8988T (cell line): ENCODE data around the gene SLC39A8.
"Not testable (repeated sequence)": the region's sequence is repeated elsewhere in the genome, so short reads cannot be mapped to it uniquely, and the experiment has no call there.

Source experiments
- DNase-seq: peaks from one replicate; pipeline ENCODE4 v3.0.0; 2011

The SLC39A8 gene

DNA sequence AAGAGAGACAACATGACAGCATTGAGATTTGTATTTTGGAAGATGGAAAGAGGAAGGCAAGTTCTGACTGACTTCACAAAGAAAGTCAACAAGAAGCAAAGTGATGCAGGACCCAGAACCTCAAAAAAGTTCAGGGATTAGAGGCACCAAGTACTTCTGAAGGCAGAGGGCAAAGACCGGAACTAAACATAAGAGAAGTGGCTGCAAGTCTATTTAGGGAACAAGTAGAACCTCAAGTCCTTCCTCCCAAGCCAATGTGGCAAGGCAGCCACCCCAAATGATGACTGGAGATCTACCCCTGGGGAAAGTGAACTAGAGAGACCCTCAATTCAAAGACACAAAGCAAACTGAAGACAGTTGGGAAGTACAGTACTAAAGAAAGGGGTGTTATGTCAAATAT, 46.6 kb downstream of the SLC39A8 start:
- DNase-seq: no peak

DNA sequence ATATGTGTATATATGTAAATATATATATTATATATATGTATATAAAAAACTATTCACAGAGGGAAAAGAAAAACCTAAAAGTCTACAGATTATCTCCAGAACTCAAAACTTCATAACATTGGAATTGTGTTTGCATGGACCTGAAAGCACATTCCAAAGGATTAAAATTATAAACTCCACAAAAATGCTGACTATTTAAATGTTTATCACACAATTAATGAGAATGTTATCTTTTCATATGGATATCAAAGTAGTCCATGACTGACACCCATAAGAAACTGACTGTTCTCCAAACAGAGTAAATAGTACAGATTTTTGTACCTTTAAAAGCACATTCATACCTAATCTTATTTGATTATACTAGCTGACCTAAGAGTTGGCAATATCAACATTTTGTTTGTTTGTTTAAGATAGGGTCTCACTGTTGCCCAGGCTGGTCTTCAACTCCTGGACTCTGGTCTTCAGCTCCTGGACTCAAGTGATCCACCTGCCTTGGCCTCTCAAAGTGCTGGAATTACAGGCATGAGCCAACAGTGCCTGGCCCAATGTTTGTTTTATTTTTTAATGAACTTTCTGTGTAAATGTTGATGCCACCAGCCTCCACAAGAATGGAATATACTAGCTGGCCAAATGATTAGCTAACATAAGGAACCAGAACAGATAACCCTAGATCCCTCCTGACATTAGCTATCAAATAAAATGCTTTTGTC, 50.0 kb downstream of the SLC39A8 start:
- no peak for DNase-seq

DNA sequence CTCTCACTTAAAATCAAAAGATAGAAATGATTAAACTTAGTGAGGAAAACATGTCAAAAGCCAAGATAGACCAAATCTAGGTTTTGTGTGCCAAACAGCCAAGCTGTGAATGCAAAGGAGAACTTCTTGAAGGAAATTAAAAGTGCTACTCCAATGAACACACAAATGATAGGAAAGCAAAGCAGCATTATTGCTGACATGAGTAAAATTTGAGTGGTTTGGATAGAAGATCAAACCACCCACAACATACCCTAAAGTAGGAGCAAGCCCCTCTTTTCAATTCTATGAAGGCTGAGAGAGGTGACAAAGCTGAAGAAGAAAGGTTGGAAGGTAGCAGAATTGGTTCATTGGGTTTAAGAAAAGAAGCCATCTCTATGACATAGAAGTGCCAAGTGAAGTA, 56.8 kb downstream of the SLC39A8 start:
- no peak for DNase-seq

DNA sequence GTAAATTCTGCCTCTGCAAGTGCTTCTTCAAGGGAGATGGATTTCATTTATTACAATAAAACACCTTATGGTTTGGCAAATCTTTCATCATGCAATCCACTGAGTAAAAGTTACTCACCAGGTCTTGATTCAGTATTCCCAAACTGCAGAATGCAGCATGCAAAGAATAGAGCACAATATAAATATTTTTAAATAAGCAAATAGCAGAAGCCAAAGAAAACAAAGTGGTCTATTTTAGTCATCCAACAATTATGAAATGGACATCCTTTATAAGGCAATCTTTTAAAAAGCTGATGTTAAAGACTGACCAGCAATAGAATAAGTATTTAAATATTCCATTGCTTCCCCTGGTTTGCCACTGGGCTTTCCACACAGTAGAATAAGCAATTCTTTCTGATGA, 59.5 kb downstream of the SLC39A8 start:
- no peak for DNase-seq

DNA sequence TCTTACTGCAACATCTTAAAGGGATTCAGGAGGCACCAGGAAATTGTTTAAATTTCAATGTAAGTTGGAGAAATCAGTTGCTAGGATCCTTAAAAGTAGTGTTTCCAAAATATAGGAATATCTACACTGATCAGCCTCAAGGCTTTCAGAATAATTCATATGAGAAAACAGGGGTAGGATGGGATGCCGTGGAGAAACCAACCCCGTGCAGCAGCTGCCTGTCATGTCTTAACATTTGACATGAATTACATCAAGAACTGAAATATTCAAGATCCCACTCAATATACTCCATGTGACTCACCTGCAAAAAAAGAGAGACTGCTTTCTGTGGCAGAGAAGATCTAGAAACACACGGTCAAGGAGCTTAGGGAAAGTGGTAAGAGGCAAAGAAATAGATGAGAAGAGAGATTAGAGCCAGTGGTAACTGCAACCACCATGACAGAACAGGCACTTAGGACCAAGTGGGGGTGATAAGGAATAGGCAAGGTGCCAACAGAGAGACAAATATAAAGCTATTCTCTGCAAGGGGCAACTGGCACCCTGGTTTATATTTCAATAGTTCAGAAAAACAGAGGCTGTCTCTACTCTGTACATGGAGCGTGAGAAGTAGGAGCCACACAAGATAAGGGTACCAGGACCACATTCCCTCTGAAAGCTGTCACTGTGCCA, 64.0 kb downstream of the SLC39A8 start:
- no peak for DNase-seq

DNA sequence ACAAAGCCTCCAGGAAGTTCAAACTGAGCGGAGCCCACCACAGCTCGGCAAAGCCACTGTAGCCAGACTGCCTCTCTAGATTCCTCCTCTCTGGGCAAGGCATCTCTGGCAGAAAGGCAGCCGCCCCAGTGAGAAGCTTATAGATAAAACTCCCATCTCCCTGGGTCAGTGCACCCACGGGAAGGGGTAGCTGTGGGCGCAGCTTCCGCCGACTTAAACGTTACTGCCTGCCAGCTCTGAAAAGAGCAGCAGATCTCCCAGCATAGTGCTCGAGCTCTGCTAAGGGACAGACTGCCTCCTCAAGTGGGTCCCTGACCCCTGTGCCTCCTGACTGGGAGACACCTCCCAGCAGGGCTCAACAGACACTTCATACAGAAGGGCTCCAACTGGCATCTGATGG, 72.0 kb downstream of the SLC39A8 start:
- DNase-seq: not testable (repeated sequence)

DNA sequence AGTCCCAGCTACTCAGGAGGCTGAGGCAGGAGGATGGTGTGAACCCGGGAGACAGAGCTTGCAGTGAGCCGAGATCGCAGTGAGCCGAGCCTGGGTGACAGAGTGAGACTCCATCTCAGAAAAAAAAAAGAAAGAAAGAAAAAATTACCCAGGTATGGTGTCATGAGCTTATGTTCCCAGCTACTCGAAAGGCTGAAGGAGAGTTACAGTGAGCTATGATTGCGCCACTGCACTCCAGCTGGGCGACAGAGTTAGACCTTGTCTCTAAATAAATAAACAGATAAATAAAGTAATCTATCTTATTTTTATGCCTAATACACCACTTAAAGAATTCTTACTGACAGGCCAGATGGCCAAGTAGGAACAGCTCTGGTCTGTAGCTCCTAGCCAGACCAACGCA, 73.0 kb downstream of the SLC39A8 start:
- DNase-seq: no peak

DNA sequence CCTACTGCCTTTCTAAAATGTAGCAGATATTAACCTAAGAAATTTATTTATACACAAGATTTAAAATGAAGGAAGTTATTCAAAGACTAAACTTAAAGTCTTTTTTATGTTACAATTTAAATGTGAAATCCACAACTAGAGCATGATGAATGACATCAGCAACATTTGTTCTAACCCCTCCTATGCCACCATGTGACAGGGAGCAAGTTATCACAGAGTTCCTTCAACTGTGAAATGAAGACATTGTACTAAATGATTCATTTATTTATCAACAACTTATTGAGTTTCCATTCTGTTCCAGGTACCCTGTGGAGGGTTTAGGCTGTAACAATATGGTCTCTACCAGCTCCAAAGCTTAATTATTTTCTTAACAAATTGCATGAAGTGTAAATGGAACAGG, 76.9 kb downstream of the SLC39A8 start:
- DNase-seq: no peak

DNA sequence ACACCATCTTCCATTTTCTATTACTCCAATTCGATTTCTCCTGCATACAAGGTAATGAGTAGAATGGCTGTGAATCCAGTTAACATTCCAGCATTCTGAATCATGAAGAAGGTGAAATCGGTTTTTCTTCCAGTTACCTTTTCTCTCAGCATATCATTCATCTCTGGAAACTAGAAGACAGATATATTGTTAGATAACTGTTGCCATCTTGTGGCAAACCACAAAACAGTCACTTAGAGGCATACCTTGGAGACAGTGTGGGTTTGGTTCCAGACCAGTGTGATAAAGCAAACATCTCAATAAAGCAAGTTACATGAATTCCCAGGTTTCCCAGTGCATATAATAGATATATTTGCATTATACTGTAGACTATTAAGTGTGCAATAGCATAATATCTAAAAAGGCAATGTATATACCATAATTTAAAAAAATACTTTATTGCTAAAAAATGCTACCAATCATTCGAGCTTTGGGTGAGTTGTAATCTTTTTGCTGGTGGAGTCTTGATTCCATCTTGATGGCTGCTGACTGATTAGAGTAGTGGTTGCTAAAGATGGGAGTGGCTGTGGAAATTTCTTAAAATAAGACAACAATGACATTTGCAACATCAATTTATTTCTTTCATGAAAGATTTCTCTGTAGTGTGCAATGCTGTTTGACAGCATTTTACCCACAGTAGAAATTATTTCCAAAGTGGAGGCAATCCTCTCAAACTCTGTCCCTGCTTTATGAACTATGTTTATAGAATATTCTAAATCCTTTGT, 82.1 kb downstream of the SLC39A8 start:
- DNase-seq: no peak

DNA sequence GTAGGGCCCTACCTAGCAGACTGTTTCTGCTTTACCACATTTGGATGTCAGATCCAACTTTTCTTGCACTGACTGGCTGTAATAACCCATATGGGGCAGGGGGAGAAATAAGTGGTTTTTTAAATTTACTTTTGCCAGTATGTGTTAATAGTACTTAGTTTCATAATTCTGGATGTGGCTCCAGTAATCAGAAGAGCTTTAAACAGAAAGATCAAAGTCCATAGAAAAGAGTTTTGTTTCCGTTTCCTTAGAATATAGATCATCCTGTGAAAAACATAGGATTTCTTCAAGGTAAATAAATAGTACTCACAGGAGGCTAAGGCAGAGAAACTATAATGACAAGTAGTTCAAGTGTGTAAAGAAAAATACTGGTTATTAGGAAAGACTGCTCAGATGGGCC, 85.6 kb downstream of the SLC39A8 start:
- no peak for DNase-seq

DNA sequence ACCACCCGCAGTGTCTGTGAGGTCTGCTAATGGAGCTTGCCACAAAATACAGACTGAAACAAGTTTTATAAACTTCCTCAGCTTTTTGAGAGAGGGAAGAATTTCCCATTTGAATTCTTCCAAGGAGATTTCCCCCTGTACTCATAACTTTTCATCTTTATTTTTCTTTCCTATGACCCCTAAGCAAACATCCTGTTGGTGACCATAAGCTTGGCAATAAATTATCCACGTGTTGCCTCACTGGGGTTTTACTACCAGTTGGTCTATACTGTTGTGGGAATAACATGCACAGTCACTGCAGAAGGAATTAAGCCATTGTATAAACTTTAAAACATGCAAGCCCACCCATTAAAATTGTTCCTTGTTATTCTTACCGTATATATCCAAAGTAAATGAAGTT, 86.2 kb downstream of the SLC39A8 start:
- DNase-seq: no peak

DNA sequence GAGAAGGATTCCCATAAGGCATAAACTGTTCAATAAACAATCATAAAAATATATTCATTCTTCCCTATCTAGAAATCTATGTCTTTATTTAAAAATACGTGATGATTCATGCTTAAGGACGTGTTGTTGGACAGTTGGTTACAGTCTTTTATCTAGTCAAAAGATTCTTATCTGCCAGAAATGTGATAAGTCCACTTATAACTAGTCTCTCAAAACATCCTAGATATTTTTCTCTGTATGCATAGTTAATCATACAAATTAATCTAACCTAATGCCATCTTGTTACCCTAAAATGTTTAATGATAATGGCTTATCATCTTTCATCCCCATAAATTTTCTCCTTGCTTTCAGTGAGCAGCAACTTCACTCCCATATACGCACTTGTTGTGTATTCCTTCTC, 89.0 kb downstream of the SLC39A8 start:
- DNase-seq: no peak

DNA sequence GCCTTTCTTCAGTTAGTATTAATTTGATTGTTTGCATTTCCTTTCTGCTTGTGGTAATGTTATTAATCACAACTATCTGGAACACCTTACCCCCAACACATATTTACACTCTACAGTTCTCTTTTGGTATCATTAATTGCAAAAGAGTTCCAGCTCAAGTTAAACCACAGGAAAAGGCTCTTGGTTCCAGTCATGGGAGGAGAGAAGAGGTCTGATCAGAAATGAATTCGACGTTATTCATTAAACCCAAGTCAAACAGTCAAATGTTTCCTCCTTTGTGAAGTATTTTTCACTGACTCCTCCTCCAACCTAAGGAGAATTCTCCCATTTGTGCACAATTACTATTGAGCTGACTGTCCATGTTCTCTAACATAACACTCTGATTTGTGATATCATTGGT, 91.4 kb downstream of the SLC39A8 start:
- no peak for DNase-seq

DNA sequence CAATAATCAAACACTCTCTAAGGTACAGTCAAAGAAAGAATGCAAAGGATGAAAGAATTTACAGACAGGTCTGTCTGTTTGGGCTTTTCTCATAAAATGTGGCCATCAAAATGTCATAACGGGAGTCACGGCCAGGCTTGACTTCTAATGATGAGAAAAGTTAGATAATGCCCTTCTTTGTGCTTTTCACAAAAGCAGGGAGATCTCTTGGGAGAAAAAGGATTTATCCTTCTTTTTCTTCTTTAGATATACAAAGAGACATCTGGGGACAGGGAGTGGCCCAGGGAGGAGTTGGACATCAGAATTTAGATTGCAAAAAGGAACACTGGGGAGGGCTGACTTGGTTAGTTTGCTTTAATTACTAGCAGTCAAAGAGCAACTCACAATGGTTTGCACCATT, 93.1 kb downstream of the SLC39A8 start:
- no peak for DNase-seq

DNA sequence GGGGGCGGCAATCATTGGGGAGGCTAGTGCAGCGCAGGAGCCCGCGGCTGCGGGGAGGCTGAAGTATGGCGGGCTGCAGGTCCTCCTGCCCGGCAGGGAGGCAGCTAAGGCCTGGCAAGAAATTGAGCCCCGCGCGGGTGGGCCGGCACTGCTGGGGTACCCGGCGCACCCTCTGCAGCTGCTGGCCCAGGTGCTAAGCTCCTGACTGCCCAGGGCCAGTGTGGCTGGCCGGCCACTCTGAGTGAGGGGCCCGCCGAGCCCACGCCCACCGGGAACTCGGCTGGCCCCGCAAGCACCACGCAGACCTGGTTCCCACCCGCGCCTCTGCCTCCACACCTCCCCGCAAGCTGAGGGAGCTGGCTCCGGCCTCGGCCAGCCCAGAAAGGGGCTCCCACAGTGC, 94.9 kb downstream of the SLC39A8 start:
- DNase-seq: no peak

DNA sequence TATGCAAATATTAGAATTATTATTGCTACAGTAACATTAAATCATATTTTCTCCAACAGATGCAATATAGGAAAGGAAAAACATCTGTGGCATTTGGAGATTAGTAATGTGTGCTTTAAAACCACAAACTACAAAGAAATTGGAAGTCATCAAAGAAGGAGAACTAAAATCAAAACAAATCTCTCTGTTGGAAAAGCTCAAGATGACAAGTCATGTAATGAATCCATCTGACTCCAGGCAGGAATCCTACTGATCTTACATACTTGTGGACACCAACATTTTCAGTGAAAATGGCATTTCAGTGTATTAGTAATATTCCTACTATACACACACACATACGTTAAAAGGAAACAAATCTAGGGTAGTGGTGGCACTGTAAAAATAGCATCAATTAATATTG, 98.2 kb downstream of the SLC39A8 start:
- DNase-seq: no peak

DNA sequence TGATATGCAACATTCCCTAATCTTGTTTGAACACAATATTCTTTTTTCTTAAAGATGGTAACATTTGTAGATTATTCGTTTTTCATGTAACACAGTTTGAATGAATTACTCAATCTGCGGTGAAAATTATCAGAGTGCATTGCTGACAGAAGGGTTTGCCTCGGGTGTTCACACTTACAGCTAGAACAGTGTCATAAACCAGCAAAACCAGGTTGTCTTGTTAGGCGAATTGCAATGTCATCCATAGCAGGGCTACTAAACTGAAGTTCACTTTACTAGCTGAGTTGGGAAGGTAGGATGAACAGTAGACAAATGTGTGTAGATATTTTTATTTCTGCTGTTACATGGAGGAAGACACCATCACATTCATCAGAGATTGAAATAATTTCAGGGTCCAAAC, 98.9 kb downstream of the SLC39A8 start:
- DNase-seq: no peak

DNA sequence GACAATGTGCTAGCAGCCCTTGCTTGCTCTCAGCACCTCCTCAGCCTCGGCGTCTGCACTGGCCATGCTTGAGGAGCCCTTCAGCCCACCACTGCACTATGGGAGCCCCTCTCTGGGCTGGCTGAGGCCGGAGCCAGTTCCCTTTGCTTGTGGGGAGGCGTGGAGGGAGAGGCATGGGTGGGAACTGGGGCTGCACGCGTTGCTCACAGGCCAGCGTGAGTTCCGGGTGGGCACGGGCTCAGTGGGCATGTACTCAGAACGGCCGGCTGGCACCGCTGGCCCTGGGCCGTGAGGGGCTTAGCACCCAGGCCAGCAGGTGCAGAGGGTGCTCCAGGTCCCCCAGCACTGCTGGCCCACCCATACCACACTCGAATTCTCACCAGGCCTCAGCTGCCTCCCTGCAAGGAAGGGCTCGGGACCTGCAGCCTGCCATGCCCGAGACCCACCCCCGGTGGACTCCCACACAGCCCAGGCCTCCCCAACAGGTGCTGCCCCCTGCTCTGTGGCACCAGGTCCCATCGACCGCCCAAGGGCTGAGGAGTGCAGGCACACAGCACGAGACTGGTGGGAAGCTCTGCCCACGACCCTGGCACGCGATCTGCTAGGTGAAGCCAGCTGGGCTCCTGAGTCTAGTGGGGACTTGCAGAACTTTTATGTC, 100.3 kb downstream of the SLC39A8 start:
- no peak for DNase-seq

DNA sequence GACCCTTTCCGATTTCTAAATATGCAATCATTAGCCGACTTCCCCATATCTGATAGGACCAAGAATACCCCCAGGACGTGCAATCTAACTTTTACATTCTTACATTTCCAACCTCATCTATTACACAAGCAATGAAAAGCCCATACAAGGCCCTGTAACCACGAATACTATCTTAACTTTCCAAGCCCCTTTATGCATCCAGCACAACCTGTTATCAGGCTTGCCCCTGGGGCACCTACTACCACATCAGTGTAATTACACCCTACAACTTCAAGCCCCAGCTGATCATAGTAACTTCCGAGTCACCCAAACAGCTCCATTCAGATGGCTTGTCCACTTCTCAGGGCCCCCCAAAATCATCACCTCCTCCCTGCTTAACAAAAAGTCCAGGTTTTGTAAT, 102.0 kb downstream of the SLC39A8 start:
- DNase-seq: not testable (repeated sequence)

DNA sequence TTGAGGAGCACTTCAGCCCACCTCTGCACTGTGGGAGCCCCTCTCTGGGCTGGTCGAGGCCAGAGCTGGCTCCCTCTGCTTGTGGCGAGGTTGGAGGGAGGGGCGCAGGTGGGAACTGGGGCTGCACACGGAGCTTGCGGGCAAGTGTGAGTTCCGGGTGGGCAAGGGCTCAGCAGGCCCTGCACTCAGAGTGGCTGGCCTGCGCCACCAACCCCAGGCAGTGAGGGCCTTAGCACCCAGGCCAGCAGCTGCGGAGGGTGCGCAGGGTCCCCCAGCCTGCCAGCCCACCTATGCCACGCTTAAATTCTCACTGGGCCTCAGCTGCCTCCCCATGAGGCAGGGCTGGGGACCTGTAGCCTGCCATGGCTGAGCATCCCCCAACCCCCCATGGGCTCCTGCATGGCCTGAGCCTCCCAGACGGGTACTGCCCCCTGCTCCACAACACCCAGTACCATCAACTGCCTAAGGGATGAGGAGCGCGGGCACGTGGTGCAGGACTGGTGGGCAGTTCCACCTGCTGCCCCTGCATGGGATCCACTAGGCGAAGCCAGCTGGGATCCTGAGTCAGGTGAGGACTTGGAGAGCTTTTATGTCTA, 110.9 kb downstream of the SLC39A8 start:
- no peak for DNase-seq

DNA sequence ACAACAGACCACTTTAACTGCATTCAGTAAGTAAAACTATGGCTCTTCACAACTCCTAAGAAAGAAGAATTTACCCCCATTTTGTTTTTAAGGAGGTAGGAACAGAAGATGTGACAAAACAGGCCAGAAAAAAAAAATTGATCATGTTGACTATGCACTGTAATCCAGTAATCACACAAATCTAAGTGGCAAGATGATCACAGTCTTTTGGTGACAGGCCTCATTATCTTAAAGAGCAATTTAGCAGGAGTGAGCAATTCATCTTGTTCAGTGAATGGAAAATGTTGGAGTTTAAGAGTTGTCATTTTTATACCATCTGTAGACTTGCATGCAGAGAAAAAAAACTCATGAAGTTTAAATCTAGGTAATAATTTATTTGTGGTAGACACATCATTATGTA, 115.1 kb downstream of the SLC39A8 start:
- no peak for DNase-seq

DNA sequence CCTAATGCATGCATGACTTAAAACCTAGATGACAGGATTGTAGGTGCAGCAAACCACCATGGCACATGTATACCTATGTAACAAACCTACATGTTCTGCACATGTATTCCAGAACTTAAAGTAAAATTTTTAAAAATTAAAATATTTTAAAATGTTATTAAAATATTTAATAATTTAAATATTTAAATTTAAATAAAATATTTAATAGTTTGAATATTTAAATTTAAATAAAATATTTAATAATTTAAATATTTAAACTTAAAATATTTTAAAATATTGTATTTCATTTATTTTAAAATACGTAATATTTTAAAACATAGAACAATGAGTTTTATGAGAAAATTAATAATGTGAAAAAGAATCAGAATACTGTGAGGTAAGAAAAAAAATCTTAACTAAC, 117.9 kb downstream of the SLC39A8 start:
- no peak for DNase-seq

DNA sequence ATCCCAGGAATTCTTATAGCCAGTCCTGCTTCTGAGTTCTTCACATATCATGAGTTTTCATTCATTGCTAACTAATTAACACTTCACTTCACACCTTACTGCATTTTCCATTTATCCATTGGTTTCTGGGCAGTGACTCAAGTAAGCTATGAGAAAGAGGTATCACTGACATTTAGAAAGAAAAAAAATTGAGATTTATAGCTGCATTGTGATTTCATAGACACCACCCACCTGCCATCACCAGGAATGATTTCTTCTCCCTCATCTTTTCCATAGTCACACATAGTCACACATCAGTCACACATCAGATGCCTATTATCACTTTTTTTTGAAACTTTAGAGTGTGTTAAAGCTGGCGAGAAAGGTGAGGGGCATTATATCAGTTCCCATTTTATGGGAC, 121.8 kb downstream of the SLC39A8 start:
- no peak for DNase-seq
